ENCODE measurements around the gene CUL4A.

CUL4A gene

DNA sequence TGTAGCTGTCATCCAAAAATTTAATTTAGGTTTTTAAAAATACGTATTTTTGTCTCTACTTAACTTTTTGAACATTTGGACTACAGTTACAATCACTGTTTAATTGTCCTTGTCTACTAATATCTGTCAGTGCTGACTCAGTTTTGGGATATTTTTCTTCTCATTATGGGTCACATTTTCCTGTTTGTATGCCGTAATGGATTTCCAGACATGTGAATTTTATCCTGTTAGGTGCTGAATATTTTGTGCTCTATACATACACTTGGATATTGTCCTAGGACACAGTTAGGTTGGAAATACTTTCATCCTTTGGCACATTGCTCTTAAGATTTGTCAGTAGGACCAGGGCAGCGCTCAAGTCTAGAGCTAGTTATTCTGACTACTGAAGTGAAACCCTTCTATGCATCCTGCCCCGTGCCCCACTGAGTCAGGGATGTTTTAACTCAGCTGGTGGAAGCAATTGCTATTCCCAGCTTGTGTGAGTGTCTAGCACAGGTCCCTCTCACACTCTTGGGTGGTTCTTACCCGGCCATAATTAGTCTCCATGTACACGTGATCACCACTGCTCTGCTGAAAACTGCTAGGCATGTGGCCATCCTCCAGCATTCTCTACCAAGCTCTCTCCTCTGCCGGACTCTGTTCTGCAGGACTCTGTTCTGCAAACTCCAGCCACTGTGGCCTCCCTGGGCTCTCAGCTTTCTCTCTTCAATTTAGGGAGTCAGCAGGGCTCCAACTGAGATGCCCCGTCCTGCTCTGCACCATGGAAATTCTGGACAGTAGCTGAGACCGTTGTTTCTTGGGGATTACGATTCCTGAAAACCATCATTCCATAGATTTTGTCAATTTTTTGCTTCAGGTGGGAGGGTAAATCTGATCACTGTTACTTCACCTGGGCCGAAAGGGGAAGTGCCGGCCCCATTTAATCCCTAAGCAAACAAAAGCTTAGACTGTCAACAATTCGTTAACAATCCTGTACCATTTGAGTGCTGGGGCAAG lies 39.8 kb upstream of the CUL4A start:
- peaks cover 0 to 18% (median 9%) of the 10 kb centered on the region in 4 experiments for H3K4me1 ChIP-seq (ENCODE audit: control extremely low read depth in 1 of 4, control insufficient read depth in 4 of 4, insufficient read depth in 4 of 4, low read length in 3 of 4)
- peaks cover 7 to 38% (median 12%) of the 10 kb centered on the region in 4 experiments for H3K36me3 ChIP-seq (ENCODE audit: control insufficient read depth in 4 of 4, insufficient read depth in 4 of 4, low read length in 3 of 4)
- 97% methylated on average over 9 of the region's 13 CpGs for WGBS (ENCODE audit: insufficient coverage)
- ChIA-PET POLR2A (no interaction called here), CTCF (interaction anchor here (1.0 to 1.2 kb wide), 2 partner anchors 14 to 40 kb away, joined by 3 to 5 read pairs; partner anchors contain the start of gene CUL4A)
- H3K9me3 ChIP-seq (ENCODE audit: control extremely low read depth in 1 of 5, control insufficient read depth in 4 of 5, insufficient read depth in 2 of 5, low read depth in 1 of 5, low read length in 4 of 5): peaks cover 0 to 3% (median 2%) of the 10 kb centered on the region in 5 experiments
- H3K27ac ChIP-seq (ENCODE audit: insufficient read depth in 1 of 2, low read depth in 1 of 2, low read length in 2 of 2, poor library complexity in 1 of 2, severe bottlenecking in 2 of 2): no peak overlapping the region
- DNase-seq: no peak
- H3K27me3 ChIP-seq (replicated peaks in 2 of 5; ENCODE audit: control insufficient read depth in 4 of 5, insufficient read depth in 5 of 5, low read length in 4 of 5): no peaks in the 10 kb centered on the region
- H3K4me3 ChIP-seq (ENCODE audit: control insufficient read depth in 1 of 7, extremely low read depth in 1 of 7, insufficient read depth in 4 of 7, low read depth in 2 of 7, low read length in 6 of 7): no peak overlapping the region

DNA sequence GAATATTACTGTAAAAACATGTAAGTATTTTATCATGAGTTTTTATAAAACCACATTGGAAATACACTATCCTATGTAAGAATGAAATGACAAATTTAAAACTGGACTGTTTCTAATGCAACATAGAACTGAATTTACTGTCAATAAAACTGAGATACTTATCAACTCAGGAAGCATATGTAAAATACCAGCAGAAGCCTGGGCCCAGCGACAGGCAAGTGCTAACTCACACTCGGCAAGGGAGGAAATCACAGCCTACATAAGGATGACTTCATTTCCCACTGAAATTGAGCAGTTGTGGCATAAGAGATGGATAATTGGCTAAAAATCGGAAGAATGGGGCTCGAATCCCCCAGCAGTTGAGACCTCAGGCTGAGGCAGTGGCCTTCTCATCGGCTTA lies 38.9 kb upstream of the CUL4A start:
- POLR2A ChIA-PET: no interaction called here
- H3K4me3 ChIP-seq (ENCODE audit: control insufficient read depth in 1 of 7, extremely low read depth in 1 of 7, insufficient read depth in 4 of 7, low read depth in 2 of 7, low read length in 6 of 7): no peak overlapping the region
- CTCF ChIA-PET: interaction anchor here (1.0 kb wide), 1 partner anchor 39 kb away, joined by 5 read pairs; the partner anchor contains the start of gene CUL4A

DNA sequence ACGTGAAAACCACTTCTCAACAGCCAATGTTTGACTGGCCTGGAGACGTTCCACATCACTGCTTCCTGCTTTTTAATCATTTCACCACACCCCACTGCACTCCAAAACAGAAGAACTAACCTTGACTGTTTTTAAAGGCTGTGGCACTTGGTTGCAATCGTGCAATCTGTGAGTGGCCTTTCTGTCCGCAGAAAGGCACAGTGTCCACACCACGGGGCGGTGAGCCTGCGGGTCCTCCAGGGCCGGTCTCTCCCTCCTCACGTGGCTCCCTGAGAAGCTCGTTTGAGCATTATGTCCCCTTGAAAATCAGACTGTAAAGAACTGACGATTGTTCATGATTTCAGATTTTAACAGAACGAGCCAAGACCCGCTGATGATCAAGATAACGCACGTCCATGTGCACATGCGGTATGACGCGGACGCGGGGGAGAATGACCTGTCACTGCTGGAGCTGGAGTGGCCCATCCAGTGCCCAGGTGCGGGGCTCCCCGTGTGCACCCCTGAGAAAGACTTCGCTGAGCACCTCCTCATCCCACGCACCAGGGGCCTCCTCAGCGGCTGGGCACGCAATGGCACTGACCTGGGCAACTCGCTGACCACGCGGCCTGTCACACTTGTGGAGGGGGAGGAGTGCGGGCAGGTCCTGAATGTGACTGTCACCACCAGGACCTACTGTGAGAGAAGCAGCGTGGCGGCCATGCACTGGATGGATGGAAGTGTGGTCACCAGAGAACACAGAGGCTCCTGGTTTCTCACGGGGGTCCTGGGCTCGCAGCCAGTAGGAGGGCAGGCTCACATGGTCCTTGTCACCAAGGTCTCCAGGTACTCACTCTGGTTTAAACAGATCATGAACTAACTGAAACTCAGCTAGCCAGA lies 37.9 kb upstream of the CUL4A start:
- H3K27ac ChIP-seq (ENCODE audit: insufficient read depth in 1 of 2, low read depth in 1 of 2, low read length in 2 of 2, poor library complexity in 1 of 2, severe bottlenecking in 2 of 2): no peak overlapping the region
- peaks cover 7 to 57% (median 26%) of the 10 kb centered on the region in 4 experiments for H3K36me3 ChIP-seq (ENCODE audit: control insufficient read depth in 4 of 4, insufficient read depth in 4 of 4, low read length in 3 of 4)
- peaks cover 0 to 14% (median 7%) of the 10 kb centered on the region in 4 experiments for H3K4me1 ChIP-seq (ENCODE audit: control extremely low read depth in 1 of 4, control insufficient read depth in 4 of 4, insufficient read depth in 4 of 4, low read length in 3 of 4)
- H3K9me3 ChIP-seq (ENCODE audit: control extremely low read depth in 1 of 5, control insufficient read depth in 4 of 5, insufficient read depth in 2 of 5, low read depth in 1 of 5, low read length in 4 of 5): peaks cover 0 to 3% (median 2%) of the 10 kb centered on the region in 5 experiments
- H3K27me3 ChIP-seq (replicated peaks in 2 of 5; ENCODE audit: control insufficient read depth in 4 of 5, insufficient read depth in 5 of 5, low read length in 4 of 5): no peaks in the 10 kb centered on the region
- no peak for DNase-seq
- H3K4me3 ChIP-seq (ENCODE audit: control insufficient read depth in 1 of 7, extremely low read depth in 1 of 7, insufficient read depth in 4 of 7, low read depth in 2 of 7, low read length in 6 of 7): no peak overlapping the region
- POLR2A ChIA-PET: no interaction called here
- CTCF ChIA-PET: no interaction called here
- WGBS (ENCODE audit: insufficient coverage): 90% methylated on average over 33 of the region's 34 CpGs

More for the DNA sequence above, 38.9 kb upstream of the CUL4A start:
- 22% methylated on average over 3 of the region's 5 CpGs for WGBS (ENCODE audit: insufficient coverage)
- Histone ChIP-seq H3K27me3 (replicated peaks in 2 of 5; ENCODE audit: control insufficient read depth in 4 of 5, insufficient read depth in 5 of 5, low read length in 4 of 5) (no peaks in the 10 kb centered on the region), H3K36me3 (ENCODE audit: control insufficient read depth in 4 of 4, insufficient read depth in 4 of 4, low read length in 3 of 4) (peaks cover 7 to 47% (median 20%) of the 10 kb centered on the region in 4 experiments), H3K9me3 (ENCODE audit: control extremely low read depth in 1 of 5, control insufficient read depth in 4 of 5, insufficient read depth in 2 of 5, low read depth in 1 of 5, low read length in 4 of 5) (peaks cover 0 to 3% (median 2%) of the 10 kb centered on the region in 5 experiments), H3K4me1 (ENCODE audit: control extremely low read depth in 1 of 4, control insufficient read depth in 4 of 4, insufficient read depth in 4 of 4, low read length in 3 of 4) (peaks cover 0 to 14% (median 7%) of the 10 kb centered on the region in 4 experiments), H3K27ac (ENCODE audit: insufficient read depth in 1 of 2, low read depth in 1 of 2, low read length in 2 of 2, poor library complexity in 1 of 2, severe bottlenecking in 2 of 2) (peak overlapping the region in 1 of 2 experiments; percentile 14)
- DNase-seq: peak in 2 of 3 donors; percentile 58 to 71

DNA sequence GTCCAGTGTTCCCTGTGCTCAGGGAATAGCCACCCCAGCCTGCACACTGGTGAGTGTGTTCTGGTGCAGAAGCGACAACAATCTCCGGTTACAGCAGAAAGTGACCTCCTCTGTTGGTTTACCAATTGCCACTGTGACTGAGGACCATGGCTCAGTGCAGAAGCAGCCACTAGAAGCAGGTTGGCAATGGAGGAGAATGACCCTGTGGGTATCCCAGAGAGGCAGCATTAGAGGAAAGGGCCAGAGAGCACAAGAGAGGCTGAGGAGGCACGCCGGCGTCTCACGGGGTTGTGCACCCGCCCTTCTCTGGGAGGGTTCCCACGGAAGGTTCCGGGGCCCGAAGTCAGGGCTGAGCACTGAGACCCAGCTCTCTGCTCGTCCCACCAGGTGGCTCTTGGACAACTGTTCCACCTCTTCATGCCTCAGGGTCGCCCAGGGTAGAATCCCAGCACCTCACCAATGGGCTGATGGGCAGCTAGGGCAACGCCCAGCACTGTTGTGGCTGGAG lies 36.9 kb upstream of the CUL4A start:
- POLR2A ChIA-PET: no interaction called here
- CTCF ChIA-PET: no interaction called here
- 95% methylated on average over 12 of the region's 13 CpGs for WGBS (ENCODE audit: insufficient coverage)

DNA sequence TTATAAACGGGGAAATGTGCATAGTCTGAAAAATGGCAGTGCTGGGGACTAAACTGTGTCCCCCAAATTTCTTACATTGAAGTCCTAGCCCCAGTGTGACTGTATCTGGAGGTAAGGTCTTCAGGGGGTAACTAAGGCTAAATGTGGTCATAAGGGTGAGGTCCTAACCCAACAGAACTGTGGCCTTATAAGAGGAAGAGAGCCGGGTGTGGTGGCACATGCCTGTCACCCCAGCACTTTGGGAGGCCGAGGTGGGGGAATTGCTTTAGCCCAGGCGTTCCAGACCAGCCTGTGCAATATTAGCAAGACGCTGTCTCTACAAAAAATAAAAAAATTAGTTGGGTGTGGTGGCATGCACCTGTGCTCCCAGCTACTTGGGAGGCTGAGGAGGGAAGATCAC lies 33.1 kb upstream of the CUL4A start:
- ChIA-PET CTCF (interaction anchor here (0.9 kb wide), 1 partner anchor 146 kb away, joined by 3 read pairs; no protein-coding TSS in a partner anchor), POLR2A (interaction anchor here (0.6 to 0.7 kb wide), 2 partner anchors 79 to 564 kb away, joined by 3 read pairs; no protein-coding TSS in a partner anchor)
- Histone ChIP-seq H3K4me3 (ENCODE audit: control insufficient read depth in 1 of 7, extremely low read depth in 1 of 7, insufficient read depth in 4 of 7, low read depth in 2 of 7, low read length in 6 of 7) (no peak overlapping the region), H3K9me3 (ENCODE audit: control extremely low read depth in 1 of 5, control insufficient read depth in 4 of 5, insufficient read depth in 2 of 5, low read depth in 1 of 5, low read length in 4 of 5) (no peaks in the 10 kb centered on the region), H3K4me1 (ENCODE audit: control extremely low read depth in 1 of 4, control insufficient read depth in 4 of 4, insufficient read depth in 4 of 4, low read length in 3 of 4) (peaks cover 0 to 4% (median under 1%) of the 10 kb centered on the region in 4 experiments), H3K36me3 (ENCODE audit: control insufficient read depth in 4 of 4, insufficient read depth in 4 of 4, low read length in 3 of 4) (peaks cover 13 to 90% (median 53%) of the 10 kb centered on the region in 4 experiments), H3K27ac (ENCODE audit: insufficient read depth in 1 of 2, low read depth in 1 of 2, low read length in 2 of 2, poor library complexity in 1 of 2, severe bottlenecking in 2 of 2) (no peak overlapping the region), H3K27me3 (replicated peaks in 2 of 5; ENCODE audit: control insufficient read depth in 4 of 5, insufficient read depth in 5 of 5, low read length in 4 of 5) (no peaks in the 10 kb centered on the region)
- 62% methylated on average over 4 of the region's 5 CpGs for WGBS (ENCODE audit: insufficient coverage)
- no peak for DNase-seq

More for the DNA sequence above, 36.9 kb upstream of the CUL4A start:
- H3K9me3 ChIP-seq (ENCODE audit: control extremely low read depth in 1 of 5, control insufficient read depth in 4 of 5, insufficient read depth in 2 of 5, low read depth in 1 of 5, low read length in 4 of 5): peaks cover 0 to 3% (median 2%) of the 10 kb centered on the region in 5 experiments
- DNase-seq: no peak
- no peaks in the 10 kb centered on the region for H3K27me3 ChIP-seq (replicated peaks in 2 of 5; ENCODE audit: control insufficient read depth in 4 of 5, insufficient read depth in 5 of 5, low read length in 4 of 5)
- H3K4me3 ChIP-seq (ENCODE audit: control insufficient read depth in 1 of 7, extremely low read depth in 1 of 7, insufficient read depth in 4 of 7, low read depth in 2 of 7, low read length in 6 of 7): no peak overlapping the region
- peaks cover 0 to 14% (median 7%) of the 10 kb centered on the region in 4 experiments for H3K4me1 ChIP-seq (ENCODE audit: control extremely low read depth in 1 of 4, control insufficient read depth in 4 of 4, insufficient read depth in 4 of 4, low read length in 3 of 4)
- H3K27ac ChIP-seq (ENCODE audit: insufficient read depth in 1 of 2, low read depth in 1 of 2, low read length in 2 of 2, poor library complexity in 1 of 2, severe bottlenecking in 2 of 2): no peak overlapping the region
- peaks cover 7 to 65% (median 28%) of the 10 kb centered on the region in 4 experiments for H3K36me3 ChIP-seq (ENCODE audit: control insufficient read depth in 4 of 4, insufficient read depth in 4 of 4, low read length in 3 of 4)

DNA sequence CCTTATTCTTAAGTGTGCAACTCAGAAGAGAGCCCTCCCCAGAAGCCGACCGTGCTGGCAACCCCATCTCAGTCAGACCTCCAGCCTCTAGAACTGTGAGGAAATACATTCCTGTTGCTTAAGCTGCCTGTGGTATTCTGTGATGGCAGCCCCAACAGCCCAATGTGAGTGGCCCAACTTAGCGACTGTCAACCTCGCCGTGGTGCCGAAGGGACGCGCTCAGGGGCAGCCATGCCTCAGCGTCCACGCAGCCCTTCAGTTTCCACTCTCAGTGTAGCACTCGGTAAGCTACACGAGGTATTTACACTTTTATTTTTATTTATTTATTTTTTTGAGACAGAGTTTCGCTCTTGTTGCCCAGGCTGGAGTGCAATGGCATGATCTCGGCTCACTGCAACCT lies 32.6 kb upstream of the CUL4A start:
- peaks cover 11 to 89% (median 55%) of the 10 kb centered on the region in 4 experiments for H3K36me3 ChIP-seq (ENCODE audit: control insufficient read depth in 4 of 4, insufficient read depth in 4 of 4, low read length in 3 of 4)
- WGBS (ENCODE audit: insufficient coverage): 98% methylated on average over 8 of the region's 14 CpGs
- POLR2A ChIA-PET: interaction anchor here (0.7 kb wide), 2 partner anchors 79 to 594 kb away, joined by 3 read pairs; no protein-coding TSS in a partner anchor

More for the DNA sequence above, 32.6 kb upstream of the CUL4A start:
- Histone ChIP-seq H3K27ac (ENCODE audit: insufficient read depth in 1 of 2, low read depth in 1 of 2, low read length in 2 of 2, poor library complexity in 1 of 2, severe bottlenecking in 2 of 2) (no peak overlapping the region), H3K27me3 (replicated peaks in 2 of 5; ENCODE audit: control insufficient read depth in 4 of 5, insufficient read depth in 5 of 5, low read length in 4 of 5) (no peaks in the 10 kb centered on the region), H3K4me3 (ENCODE audit: control insufficient read depth in 1 of 7, extremely low read depth in 1 of 7, insufficient read depth in 4 of 7, low read depth in 2 of 7, low read length in 6 of 7) (no peak overlapping the region), H3K4me1 (ENCODE audit: control extremely low read depth in 1 of 4, control insufficient read depth in 4 of 4, insufficient read depth in 4 of 4, low read length in 3 of 4) (no peaks in the 10 kb centered on the region), H3K9me3 (ENCODE audit: control extremely low read depth in 1 of 5, control insufficient read depth in 4 of 5, insufficient read depth in 2 of 5, low read depth in 1 of 5, low read length in 4 of 5) (no peaks in the 10 kb centered on the region)
- CTCF ChIA-PET: no interaction called here
- no peak for DNase-seq

All from common myeloid progenitor, CD34-positive (primary cell).